ENCODE measurements around the gene HES4.

The HES4 gene

GRCh38 chr1:1000357-1001056, 610 bp upstream of the HES4 start (continued):
- TF ChIP-seq ZNF585B (tag by site-specific recombination; IDR thresholded peaks at IDR 0.05) = no peak; the same call in 1 of the 2 replicates
- no peak for TF ChIP-seq MZF1 (tag by site-specific recombination; IDR thresholded peaks at IDR 0.05; ENCODE audit: borderline replicate concordance)
- TF ChIP-seq ZNF529 (tag by site-specific recombination; IDR thresholded peaks at IDR 0.05; ENCODE audit: insufficient replicate concordance) = peak; percentile 12
- no peak for TF ChIP-seq ZNF132 (tag by site-specific recombination; IDR thresholded peaks at IDR 0.05; ENCODE audit: borderline replicate concordance)
- TF ChIP-seq ZSCAN4 (tag by site-specific recombination; IDR thresholded peaks at IDR 0.05) = peak; percentile 64
- TF ChIP-seq PRDM10 (tag by site-specific recombination; IDR thresholded peaks at IDR 0.05) = peak; percentile 88
- peak; percentile 92 for TF ChIP-seq PBX3 (CRISPR knock-in tag; IDR thresholded peaks at IDR 0.05)
- TF ChIP-seq KLF1 (tag by site-specific recombination; IDR thresholded peaks at IDR 0.05) = peak; percentile 86
- TF ChIP-seq FEZF1 (tag by site-specific recombination; IDR thresholded peaks at IDR 0.05) = peak; percentile 94
- peak; percentile 77; the same call in 1 of the 2 replicates for TF ChIP-seq ZNF148 (tag by site-specific recombination; IDR thresholded peaks at IDR 0.05; ENCODE audit: borderline replicate concordance)
- peak; percentile 87 for TF ChIP-seq WT1 (tag by site-specific recombination; IDR thresholded peaks at IDR 0.05)
- peak; percentile 57; the same call in 1 of the 2 replicates for TF ChIP-seq ZNF664 (tag by site-specific recombination; IDR thresholded peaks at IDR 0.05)
- no peak for TF ChIP-seq ZNF280C (tag by site-specific recombination; IDR thresholded peaks at IDR 0.05)
- no peak for TF ChIP-seq TRIM28 (IDR thresholded peaks at IDR 0.05; ENCODE audit: borderline replicate concordance, low read length)
- TF ChIP-seq ZNF791 (tag by site-specific recombination; IDR thresholded peaks at IDR 0.05) = no peak
- TF ChIP-seq ZFP37 (tag by site-specific recombination; IDR thresholded peaks at IDR 0.05) = 0 out of 2 replicates have a peak, but pooled peaks have one; percentile 45
- peak; percentile 90 for TF ChIP-seq ZNF169 (tag by site-specific recombination; IDR thresholded peaks at IDR 0.05)
- peak; percentile 100 for TF ChIP-seq ZEB2 (tag by site-specific recombination; IDR thresholded peaks at IDR 0.05)
- TF ChIP-seq BCL11A (tag by site-specific recombination; IDR thresholded peaks at IDR 0.05; ENCODE audit: low read depth) = peak; percentile 97
- peak; percentile 95 for TF ChIP-seq PATZ1 (tag by site-specific recombination; IDR thresholded peaks at IDR 0.05)
- no peak for TF ChIP-seq AEBP2 (tag by site-specific recombination; IDR thresholded peaks at IDR 0.05; ENCODE audit: borderline replicate concordance)
- no peak; the same call in 1 of the 2 replicates for TF ChIP-seq PRDM6 (tag by site-specific recombination; IDR thresholded peaks at IDR 0.05)

All from HEK293 (cell line).